Measurements from ENCODE around the gene HSPA12A.

DNA sequence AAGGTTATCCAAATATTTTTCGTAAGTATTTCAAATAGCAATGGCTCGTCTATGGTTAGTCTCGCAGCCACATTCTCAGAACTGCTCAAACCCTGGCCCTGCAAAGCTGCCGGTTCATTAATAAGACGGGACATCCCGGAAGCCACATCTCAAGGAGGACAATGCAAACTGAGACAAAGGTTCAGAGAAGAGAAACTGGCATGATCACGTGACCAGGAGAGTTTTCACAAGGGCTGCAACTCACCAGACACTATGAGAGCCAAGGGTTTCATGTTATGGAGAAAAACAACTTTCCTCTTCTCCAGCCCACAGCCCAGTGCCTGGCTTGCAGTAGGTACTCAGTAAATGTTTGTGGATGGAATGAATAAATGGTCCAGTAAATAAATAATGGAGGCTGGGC lies 5.0 kb upstream of the HSPA12A start:
- TF ChIP-seq EP300 (IDR thresholded peaks at IDR 0.05; ENCODE audit: borderline replicate concordance) (no peak), YY1 (IDR thresholded peaks at IDR 0.05; ENCODE audit: low read depth) (no peak), TAF1 (IDR thresholded peaks at IDR 0.05; ENCODE audit: low read depth) (no peak)
- TF ChIP-seq, protein P1, sequence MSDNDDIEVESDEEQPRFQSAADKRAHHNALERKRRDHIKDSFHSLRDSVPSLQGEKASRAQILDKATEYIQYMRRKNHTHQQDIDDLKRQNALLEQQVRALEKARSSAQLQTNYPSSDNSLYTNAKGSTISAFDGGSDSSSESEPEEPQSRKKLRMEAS (IDR thresholded peaks at IDR 0.05) = no peak
- TF ChIP-seq, protein P2, sequence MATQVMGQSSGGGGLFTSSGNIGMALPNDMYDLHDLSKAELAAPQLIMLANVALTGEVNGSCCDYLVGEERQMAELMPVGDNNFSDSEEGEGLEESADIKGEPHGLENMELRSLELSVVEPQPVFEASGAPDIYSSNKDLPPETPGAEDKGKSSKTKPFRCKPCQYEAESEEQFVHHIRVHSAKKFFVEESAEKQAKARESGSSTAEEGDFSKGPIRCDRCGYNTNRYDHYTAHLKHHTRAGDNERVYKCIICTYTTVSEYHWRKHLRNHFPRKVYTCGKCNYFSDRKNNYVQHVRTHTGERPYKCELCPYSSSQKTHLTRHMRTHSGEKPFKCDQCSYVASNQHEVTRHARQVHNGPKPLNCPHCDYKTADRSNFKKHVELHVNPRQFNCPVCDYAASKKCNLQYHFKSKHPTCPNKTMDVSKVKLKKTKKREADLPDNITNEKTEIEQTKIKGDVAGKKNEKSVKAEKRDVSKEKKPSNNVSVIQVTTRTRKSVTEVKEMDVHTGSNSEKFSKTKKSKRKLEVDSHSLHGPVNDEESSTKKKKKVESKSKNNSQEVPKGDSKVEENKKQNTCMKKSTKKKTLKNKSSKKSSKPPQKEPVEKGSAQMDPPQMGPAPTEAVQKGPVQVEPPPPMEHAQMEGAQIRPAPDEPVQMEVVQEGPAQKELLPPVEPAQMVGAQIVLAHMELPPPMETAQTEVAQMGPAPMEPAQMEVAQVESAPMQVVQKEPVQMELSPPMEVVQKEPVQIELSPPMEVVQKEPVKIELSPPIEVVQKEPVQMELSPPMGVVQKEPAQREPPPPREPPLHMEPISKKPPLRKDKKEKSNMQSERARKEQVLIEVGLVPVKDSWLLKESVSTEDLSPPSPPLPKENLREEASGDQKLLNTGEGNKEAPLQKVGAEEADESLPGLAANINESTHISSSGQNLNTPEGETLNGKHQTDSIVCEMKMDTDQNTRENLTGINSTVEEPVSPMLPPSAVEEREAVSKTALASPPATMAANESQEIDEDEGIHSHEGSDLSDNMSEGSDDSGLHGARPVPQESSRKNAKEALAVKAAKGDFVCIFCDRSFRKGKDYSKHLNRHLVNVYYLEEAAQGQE (IDR thresholded peaks at IDR 0.05; ENCODE audit: low read depth) = no peak
